TTC549 (cell line): ENCODE data around the gene SWI5.

Experiments used
- FAIRE-seq: peaks from 2 replicates; lab custom pipeline; 2012; peaks lifted over from hg19 to GRCh38; lab: Jason Lieb, UNC

Gene SWI5

GRCh38 chr9:128321343-128321742, 45.3 kb downstream of the SWI5 start:
- no peak for FAIRE-seq

- FAIRE-seq = no peak
Measured at GRCh38 chr9:128321879-128322403, 45.9 kb downstream of the SWI5 start.

- no peak for FAIRE-seq
Measured at GRCh38 chr9:128322404-128323211, 46.5 kb downstream of the SWI5 start, which contains the start of the genes COQ4 and TRUB2. COQ4 (plus strand) TSS chr9:128322839; CDS start chr9:128322859, 20 bp downstream. TRUB2 (minus strand) TSS chr9:128322447; CDS start chr9:128322408, 39 bp downstream.

GRCh38 chr9:128323212-128323730, 47.2 kb downstream of the SWI5 start:
- no peak for FAIRE-seq

- no peak for FAIRE-seq
Measured at GRCh38 chr9:128323791-128324190, 47.7 kb downstream of the SWI5 start.

GRCh38 chr9:128324401-128324800, 48.3 kb downstream of the SWI5 start:
- FAIRE-seq = no peak

GRCh38 chr9:128325629-128326028, 49.6 kb downstream of the SWI5 start:
- no peak for FAIRE-seq

- no peak for FAIRE-seq
Measured at GRCh38 chr9:128333451-128333869, 57.4 kb downstream of the SWI5 start.

- no peak for FAIRE-seq
Measured at GRCh38 chr9:128335161-128335560, 59.1 kb downstream of the SWI5 start.

- FAIRE-seq = no peak
Measured at GRCh38 chr9:128335914-128336313, 59.8 kb downstream of the SWI5 start.

- no peak for FAIRE-seq
Measured at GRCh38 chr9:128337936-128338335, 61.9 kb downstream of the SWI5 start.
